GM18861 (cell line): ENCODE results near the gene CEP250.
"Not testable (repeated sequence)": the region's sequence is repeated elsewhere in the genome, so short reads cannot be mapped to it uniquely, and the experiment has no call there.

Experiments used
- ATAC-seq: cut with Tn5 transposase; IDR thresholded peaks from one replicate; pipeline ENCODE4 v1.9.1; 2021; ENCODE audit not compliant: unreplicated experiment

The CEP250 gene

DNA sequence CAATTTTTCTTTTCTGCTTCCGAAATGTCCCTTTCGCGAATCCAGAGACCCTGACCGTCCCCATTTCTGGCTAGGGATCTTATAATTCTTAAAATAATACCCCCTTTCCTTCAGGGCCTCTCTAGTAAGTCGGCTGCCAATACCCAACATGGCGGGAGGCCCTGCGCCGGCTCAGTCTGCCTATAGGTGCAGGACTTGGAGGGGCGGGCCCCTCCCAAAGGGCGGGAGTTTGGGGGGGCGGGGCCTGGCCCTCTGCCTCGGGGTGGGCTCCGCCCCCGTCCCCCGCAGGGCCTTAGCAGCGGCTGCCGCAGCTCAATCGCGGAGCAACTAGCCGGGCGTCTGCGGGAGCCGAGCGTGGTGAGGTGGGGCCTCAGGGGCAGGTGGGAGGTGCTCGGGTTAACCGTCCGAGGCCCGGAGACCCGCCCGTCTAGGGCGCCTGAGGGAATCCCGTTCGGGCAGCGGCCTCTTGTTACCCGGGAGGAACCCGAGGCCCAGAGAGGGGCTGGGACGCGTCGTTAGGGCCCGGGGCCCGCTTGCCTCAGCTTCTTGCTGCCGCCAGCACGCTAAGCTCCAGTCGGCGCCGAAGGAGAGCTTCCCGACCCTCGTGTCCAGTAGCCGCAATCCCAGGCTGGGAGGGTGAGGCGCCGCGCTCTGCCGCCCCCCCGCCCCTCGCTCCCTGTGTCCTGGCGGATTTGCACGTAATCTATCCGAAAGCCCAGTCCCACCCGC is at the start of gene CEP250:
CEP250 (plus strand) TSS at position 718 of the 729 bp plus-strand sequence. CDS start 6,770 bp downstream, outside the sequence.
- ATAC-seq: peak; percentile 79

GRCh38 chr20:35405775-35406174 is 49.6 kb upstream of the CEP250 start:
- no peak for ATAC-seq

DNA sequence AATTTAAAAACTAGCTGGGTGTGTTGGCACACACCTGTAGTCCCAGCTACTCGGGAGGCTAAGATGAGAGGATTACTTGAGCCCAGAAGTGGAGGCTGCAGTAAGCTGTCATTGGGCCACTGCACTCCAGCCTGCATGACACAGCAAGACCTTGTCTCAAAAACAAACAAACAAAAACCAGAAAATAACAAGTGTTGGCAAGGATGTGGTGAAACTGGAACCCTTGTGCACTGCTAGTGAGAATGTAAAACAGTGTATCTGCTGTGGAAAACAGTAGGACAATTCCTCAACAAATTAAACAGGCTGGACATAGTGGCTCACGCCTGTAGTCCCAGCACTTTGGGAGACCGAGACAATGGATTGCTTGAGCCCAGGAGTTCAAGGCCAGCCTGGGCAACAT is 47.1 kb upstream of the CEP250 start:
- ATAC-seq: no peak

DNA sequence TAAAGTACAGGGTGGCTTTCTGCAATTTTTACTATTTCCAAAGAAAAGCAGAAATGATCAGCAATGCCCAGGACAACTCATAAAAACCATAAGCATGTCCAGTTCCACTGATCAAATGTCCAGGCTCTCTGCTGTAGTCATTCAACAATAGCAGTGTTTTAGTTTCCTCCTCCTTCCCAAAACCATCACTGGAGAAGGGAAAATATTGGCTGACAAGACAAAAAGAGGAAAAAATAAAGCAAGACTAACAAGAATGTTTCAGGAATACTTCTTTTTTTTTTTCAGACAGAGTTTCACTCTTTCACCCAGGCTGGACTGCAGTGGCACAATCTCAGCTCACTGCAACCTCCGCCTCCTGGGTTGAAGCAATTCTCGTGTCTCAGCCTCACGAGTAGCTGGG is 45.9 kb upstream of the CEP250 start:
- no peak for ATAC-seq

- no peak for ATAC-seq
Observed at GRCh38 chr20:35410613-35411012, 44.8 kb upstream of the CEP250 start.

- no peak for ATAC-seq
Observed at GRCh38 chr20:35421322-35421721, 34.1 kb upstream of the CEP250 start.

DNA sequence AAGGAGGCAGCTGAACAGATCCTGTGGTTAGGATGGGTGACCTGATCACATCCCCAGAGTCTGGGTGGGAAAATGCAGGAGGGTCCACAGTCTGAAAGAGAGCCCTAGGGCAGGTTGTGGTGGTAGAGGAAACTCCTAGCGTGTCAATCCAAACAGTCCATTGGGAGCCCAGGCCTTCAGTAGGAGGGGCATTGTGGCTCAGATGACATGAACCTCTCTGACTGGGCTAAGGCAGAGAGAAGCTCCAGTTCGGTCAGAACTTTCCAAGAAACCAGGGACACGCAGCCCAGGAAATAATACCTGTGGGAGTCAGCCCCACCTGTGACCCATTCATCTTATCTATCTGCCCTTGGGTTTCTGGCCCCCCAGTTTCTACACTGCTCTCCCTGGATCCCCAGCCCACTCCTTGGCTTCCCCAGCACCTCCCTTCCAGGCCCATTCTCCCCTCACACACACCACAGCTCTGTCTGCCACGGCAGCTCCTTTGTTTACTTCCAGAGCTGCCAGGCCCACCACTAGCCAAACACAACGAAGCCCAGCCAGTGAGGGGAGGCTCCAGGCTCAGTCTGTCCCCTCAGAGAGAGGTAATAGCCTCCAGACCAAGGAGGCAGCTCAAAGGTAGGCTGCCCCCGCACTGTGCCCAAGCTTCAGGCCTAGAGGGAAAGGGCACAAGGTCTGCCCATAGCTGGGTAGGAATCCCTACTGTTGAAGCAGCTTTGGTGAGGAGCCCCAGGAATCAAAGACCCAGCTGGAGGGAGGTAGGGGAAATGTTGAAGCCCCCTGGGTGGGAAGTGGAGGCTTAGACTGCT is 23.6 kb upstream of the CEP250 start:
- no peak for ATAC-seq

GRCh38 chr20:35432430-35432735 is 23.0 kb upstream of the CEP250 start:
- ATAC-seq: no peak

DNA sequence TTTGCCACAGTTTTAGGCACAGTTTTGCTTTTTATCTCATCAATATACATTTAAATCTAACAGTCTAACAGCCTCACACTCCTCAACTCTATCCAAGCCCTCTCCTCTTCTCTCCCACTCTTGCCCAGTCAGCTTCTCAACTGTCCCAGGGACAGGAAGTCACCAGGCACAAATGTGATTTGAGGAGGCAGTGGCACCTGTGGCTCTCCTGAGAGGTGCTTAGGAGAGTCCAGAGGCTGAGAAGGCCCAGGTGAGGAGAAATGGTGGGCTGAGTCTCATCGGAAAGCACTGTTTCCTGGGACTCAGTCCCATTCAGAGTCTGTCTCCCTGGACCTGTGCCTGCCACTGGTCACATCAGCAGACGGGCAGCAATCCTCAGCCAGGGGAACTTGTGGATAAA is 22.1 kb upstream of the CEP250 start:
- ATAC-seq: no peak

DNA sequence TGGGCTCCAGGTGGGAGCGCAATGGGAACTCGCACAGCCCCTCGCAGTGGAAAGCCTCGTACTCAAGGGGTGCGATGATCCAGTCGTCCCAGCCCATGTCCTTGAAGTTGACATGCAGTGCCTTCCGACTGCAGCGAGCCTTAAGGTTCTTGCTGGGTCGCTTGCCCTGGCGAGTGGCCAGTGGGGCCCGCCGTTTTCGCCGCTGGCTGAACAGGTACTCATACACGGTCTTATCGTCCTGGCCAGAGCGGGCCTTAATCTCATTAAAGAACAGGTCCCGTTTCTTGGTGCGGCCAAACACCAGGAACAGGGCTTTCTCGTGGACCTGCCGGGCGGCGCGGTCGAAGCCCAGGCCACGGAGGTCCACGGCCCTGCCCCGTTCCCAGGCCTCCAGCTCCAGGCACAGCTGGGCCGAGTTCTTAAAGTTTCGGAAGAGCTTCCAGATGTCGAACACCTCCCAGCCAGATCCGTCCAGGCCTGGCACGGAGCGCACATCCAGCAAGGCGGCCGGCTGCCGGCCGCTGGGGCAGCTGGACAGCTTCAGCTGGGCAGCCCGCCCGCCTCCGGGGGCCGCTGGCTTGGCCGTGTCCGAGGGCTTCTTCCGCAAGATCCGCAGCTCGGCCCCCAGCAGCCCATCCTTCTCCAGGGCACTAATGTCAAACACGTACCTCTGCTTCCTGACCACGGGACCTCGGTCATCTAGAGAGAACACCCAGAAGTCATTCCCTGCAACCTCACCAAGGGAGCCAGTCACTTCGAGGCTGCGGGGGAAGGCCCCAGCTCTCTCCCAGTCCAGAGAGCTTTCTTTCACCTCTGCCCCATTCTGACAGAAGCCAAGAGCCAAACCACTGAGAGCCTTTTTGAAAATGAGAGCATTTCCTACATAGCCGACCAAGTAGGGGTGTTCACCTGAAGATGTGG is 21.1 kb upstream of the CEP250 start:
- no peak for ATAC-seq

GRCh38 chr20:35436177-35436573 is 19.2 kb upstream of the CEP250 start:
- ATAC-seq: no peak

DNA sequence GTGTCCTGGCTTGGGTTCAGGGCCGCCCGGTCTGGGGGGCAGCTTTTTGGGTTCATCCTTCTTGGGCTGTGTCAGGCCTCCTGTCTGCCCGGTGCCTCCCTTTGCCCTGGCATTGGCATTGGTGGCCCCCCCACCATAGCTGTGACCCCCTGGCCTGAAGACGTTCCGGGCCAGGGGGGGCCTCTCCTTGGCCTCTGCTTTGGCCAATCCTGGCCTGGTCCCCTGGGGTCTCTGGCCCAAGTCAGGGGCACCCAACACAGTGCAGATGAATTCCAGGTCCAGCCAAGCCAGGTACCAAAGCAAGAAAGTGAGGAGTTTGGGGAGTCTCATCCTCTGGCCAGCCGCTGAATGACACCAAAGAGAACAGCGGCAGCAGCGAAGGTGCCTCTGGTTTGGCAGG is 17.8 kb upstream of the CEP250 start:
- ATAC-seq: no peak

GRCh38 chr20:35443003-35443402 is 12.4 kb upstream of the CEP250 start:
- ATAC-seq: no peak

- no peak for ATAC-seq
Observed at GRCh38 chr20:35444226-35444625, 11.2 kb upstream of the CEP250 start.

GRCh38 chr20:35446356-35447078 is 8.9 kb upstream of the CEP250 start:
- no peak for ATAC-seq

- no peak for ATAC-seq
Observed at GRCh38 chr20:35447082-35447789, 8.2 kb upstream of the CEP250 start.

DNA sequence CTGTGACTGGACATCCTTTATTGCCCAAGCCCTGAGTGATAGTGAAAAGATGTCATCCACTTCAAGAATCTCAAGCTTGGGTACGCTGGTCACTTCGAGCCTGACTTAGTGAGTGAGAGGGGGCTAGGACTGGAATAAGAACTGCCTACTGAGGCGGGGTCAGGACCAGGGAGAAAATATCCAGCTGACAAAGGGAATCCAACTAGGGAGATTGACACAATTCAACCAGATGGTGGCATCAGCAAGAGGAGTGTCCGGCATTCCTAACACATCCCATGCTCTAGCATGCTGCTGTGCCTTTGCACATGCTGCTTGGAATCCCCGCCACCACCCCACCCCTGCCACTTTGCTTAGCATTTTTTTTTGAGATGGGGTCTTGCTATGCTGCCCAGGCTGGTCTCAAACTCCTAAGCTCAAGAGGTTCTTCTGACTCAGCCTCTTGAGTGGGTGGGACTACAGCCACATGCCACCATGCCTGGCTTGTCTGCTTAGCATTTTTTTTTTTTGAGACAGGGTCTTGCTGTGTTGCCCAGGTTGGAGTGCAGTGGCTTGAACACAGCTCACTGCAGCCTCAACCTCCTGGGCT is 6.5 kb upstream of the CEP250 start:
- no peak for ATAC-seq

DNA sequence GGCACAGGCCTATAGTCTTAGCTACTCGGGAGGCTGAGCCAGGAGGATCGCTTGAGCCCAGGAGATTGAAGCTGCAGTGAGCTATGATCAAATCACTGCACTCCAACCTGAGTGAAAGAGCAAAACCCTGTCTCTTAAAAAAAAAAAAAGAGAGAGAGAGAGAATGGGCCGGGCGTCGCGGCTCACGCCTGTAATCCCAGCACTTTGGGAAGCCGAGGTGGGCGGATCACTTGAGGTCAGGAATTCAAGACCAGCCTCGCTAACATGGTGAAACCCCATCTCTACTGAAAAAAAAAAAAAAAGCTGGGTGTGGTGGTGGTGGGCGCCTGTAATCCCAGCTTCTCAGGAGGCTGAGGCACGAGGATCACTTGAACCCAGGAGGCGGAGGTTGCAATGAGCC is 5.5 kb upstream of the CEP250 start:
- ATAC-seq: not testable (repeated sequence)

DNA sequence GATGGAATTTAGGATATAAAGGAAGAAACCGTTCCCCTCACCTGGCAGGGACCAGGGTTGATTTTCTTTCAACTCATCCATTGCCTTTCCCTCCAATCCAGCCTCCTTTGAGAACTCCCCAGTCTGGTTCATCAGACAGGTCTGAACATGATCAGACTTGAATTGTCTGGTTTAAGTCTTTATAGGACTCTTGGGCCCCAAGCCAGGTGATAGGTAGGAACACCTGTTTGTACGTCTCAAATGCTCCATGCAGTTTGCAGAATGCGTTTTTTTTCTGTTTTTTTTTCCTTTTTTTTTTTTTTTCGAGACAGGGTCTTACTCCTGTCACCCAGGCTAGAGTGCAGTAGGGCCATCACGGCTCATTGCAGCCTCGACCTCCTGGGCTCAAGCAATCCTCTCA is 4.1 kb upstream of the CEP250 start:
- ATAC-seq: no peak

- ATAC-seq: no peak
Observed at GRCh38 chr20:35453647-35454046, 1.8 kb upstream of the CEP250 start.
